ENCODE results near the gene SPATS2.
"Not testable (repeated sequence)": the region's sequence is repeated elsewhere in the genome, so short reads cannot be mapped to it uniquely, and the experiment has no call there.

SPATS2 gene

GRCh38 chr12:49367381-49368239, at the start of gene SPATS2:
TSS of gene SPATS2 (plus strand) at chr12:49367462. CDS start at chr12:49461013, 93,551 bp downstream.
- no peak for FAIRE-seq

DNA sequence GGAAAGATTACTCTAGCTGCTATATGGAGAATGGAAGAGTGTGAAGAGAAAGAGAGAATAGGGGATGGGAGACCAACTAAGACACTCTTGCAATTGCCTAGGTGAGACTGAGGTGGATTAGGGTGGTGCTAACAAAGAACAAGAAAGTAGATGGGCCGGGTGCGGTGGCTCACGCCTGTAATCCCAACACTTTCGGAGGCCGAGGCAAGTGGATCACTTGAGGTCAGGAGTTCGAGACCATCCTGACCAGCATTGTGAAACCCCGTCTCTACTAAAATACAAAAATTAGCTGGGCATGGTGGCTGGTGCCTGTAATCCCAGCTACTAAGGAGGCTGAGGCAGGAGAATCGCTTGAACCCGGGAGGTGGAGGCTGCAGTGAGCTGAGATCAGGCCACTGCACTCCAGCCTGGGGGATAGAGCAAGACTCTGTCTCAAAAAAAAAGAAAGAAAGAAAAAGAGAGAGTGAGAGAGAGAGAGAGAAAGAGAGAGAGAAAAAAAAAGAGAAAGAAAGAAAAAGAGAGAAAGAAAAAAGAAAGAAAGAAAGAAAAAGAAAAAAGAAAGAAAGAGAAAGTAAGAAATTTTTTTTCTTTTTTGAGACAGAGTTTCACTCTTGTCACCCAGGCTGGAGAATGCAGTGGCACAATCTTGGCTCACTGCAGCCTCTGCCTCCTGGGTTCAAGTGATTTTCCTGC, 46.7 kb upstream of the SPATS2 start:
- FAIRE-seq: not testable (repeated sequence)

DNA sequence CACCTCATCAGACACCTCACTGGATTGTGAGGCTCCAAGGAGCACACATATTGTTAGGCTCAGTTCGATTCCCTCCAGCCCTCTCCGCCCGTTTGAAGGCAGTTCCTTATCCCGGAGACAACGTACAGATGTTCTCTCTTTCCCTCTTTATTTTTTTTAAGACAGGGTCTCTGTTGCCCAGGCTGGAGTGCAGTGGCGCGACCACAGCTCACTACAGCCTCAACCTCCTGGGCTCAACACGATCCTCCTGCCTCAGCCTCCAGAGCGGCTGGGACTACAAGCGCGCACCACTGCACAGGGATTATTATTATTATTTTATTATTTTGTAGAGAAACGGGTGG, 44.9 kb upstream of the SPATS2 start:
- no peak for FAIRE-seq

- FAIRE-seq: peak; percentile 83
These were observed 44.3 kb upstream of the SPATS2 start, which contains the start of gene TROAP for GRCh38 chr12:49322708-49323523. TSS of gene TROAP (plus strand) at chr12:49323255. CDS start at chr12:49323609, 354 bp downstream.

GRCh38 chr12:49323524-49324097, 43.7 kb upstream of the SPATS2 start:
- no peak for FAIRE-seq

DNA sequence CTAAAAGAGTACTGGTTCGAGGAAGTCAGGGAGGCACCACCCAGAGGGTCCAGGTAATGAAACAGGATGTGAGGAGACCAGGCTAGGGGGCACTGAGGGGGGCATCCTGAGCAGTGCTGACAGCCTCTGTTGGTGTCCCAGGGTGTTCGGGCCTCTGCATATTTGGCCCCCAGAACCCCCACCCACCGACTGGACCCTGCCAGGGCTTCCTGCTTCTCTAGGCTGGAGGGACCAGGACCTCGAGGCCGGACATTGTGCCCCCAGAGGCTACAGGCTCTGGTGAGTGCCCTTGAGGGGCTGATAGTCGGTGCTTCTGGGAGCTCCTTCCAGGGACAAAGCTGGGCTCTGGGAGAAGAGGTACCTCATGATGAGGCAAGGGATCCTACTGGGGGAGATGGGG, 41.7 kb upstream of the SPATS2 start:
- FAIRE-seq: no peak

DNA sequence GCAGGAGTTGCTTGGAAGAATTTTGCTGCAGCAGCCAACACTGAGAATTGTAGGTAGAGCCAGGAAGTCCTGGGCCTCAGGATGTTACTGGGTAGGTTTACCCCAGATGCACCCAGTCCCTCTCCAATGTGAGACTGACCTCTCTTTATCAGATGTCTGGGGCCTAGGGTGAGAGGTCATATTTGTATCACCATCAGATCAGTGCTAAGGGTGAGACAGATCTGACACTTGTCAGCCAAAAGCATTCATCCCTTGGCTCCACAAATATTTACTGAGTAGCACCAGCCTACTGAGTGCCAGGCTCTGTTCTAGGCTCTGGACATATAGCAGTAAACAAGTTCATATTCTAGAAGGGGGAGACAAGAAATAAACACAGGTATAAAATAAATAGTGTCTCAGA, 39.9 kb upstream of the SPATS2 start:
- FAIRE-seq: no peak

GRCh38 chr12:49327887-49328286, 39.4 kb upstream of the SPATS2 start:
- no peak for FAIRE-seq

- FAIRE-seq: no peak
These were observed 38.4 kb upstream of the SPATS2 start for GRCh38 chr12:49328816-49329215.

- FAIRE-seq: no peak
These were observed 37.1 kb upstream of the SPATS2 start for GRCh38 chr12:49330032-49330619.

DNA sequence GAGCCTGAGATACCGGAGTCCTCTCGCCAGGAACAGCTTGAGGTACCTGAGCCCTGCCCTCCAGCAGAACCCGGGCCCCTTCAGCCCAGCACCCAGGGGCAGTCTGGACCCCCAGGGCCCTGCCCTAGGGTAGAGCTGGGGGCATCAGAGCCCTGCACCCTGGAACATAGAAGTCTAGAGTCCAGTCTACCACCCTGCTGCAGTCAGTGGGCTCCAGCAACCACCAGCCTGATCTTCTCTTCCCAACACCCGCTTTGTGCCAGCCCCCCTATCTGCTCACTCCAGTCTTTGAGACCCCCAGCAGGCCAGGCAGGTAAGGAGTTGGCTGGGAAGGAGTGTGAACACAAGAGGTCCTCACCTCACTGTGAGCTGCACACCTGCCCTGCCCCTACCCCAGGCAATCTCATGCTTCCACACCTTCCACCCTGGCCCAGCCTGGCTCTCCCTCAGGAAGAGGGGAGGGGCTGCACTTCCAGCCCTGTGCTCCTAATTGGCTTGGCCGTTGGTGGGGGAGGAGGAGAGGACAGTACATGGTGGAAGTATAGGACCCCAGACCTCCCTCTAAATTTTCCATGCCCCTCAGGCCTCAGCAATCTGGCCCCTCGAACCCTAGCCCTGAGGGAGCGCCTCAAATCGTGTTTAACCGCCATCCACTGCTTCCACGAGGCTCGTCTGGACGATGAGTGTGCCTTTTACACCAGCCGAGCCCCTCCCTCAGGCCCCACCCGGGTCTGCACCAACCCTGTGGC, 36.5 kb upstream of the SPATS2 start:
- no peak for FAIRE-seq

DNA sequence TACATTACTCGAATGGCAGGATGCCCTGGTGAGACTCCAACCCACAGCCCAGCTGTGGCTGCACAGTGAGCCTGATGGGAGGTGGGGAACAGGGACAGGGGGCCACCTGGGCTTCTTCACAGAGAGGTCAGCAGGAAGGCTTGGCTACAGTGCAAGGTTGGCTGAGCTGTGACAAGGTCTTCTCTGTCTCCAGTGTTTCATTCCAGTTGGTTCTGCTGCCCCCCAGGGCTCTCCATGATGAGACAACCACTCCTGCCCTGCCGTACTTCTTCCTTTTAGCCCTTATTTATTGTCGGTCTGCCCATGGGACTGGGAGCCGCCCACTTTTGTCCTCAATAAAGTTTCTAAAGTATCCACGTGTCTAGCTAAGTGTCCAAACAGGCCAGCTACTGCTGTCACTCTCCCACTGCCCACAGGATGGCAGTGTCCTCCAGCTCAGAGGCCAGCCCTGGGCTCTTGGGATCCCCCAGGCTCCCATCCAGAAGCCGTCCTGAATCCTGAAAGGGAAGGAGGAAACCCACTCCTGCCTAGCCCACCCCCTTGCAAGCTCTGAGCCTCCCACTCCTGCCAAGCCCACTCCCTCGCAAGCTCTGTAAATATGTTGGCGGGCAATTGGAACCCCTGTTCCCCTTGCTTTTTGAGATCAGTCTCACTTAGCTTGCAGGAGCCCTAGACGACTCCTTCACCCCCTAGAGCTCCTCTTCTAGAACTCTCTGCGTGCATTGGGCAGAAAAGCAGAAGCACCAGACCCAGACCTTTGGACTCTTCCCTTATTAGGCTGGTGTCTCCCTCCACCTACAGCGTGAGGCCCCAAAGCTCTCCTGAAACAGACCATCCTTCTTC, 35.7 kb upstream of the SPATS2 start:
- no peak for FAIRE-seq

DNA sequence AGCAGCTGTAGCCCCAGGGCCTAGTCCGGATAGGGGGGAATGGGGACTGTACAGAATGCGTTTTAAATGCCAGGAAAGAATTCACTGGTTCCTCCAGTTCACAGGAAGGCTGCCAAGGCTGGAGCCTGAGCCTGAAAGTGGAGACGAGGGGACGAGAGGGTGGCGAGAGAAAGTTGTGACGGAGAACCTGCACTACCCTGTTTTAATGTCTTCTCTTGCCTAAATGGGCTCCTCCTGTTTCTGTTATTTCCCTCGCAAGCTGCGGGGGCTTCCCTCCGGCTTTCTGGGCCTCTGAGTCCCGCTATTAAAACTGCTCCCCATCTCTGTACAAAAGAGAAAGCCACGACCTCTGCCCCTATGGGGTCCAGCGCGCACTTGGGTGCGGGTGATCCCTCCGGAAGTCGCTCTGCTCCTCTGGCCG, 34.8 kb upstream of the SPATS2 start:
- FAIRE-seq: no peak

DNA sequence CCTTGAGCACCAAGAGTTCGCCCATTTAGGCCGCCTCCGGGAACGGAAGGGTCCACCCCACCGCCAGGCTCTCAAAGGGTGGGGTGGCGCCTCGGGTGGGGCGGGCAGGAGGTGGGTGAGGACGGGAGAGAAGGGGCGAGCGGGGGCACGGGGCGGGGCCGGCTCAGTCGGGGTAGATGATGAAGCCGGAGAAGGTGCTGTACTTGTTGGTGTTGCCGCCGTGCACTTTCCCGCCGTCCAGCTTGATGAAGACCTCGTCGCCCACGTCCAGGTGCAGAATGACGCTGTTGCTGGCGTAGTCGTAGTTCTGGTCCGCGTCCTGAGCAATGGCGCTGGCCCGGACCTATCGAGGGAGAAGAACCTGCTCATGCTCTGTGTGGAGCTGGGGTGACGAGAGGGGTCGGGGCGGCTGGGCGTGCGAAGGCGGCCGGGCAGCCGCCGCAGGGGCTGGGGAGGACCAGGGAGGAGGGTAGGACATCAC, 34.3 kb upstream of the SPATS2 start:
- no peak for FAIRE-seq

GRCh38 chr12:49333778-49334177, 33.5 kb upstream of the SPATS2 start:
- not testable (repeated sequence) for FAIRE-seq

- FAIRE-seq: no peak
These were observed 33.0 kb upstream of the SPATS2 start for GRCh38 chr12:49334226-49334625.

DNA sequence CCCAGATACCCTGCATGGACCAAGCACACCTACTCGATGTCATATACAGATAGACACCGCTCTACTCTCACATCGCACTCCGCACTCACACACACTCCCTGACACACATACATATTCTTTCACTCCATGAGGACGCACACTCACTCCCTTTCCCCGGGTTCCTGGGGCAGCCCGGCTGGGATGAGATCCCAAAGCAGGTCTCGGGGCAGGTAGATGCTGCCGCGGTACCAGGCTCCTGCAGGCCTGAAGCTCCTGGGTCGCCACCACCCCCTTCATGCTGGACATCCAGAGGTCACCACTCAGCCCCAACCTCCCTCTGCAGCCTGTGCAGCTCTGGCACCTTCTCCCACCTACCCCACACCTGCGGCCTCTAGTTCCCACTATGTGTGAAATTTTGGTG, 32.6 kb upstream of the SPATS2 start:
- no peak for FAIRE-seq

GRCh38 chr12:49335118-49335954, 31.9 kb upstream of the SPATS2 start:
- FAIRE-seq: no peak

DNA sequence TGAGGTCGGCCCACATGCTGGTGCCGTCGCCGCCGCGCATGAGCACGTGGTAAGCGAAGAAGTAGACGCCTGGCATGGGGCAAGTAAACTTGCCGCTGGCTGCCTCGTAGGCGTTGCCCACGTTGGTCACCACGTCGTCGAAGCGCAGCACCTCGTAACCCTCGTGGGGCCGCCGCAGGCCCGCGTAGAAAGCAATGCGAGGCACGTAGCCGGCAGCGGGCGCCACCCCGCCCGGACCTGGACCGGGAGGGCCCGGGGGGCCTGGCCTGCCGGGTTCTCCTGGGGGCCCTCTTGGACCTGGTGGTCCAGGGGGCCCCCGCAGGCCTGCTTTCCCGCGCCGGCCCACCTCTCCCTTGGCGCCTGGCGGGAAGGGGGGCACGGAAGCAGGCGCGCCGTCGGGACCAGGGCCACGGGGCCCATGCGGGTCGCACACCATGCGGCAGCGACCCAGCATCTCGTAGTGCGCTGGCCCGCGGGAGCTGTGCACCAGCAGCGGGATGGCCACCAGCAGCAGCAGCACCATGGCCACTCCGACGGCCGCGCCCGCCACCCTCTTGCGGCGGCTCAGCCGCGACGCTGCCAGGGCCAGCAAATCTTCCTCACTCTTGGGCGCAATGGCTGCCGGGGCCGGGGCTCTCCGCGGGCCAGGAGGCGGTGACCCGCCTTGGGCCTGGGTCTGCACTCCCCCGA, 31.2 kb upstream of the SPATS2 start:
- no peak for FAIRE-seq
